HG03432 (cell line): ENCODE data around the gene CNIH2.
"Not testable (repeated sequence)": the region's sequence is repeated elsewhere in the genome, so short reads cannot be mapped to it uniquely, and the experiment has no call there.

Experiments
- ATAC-seq: cut with Tn5 transposase; IDR thresholded peaks from one replicate; pipeline ENCODE4 v1.9.1; 2021; ENCODE audit warnings: mild to moderate bottlenecking, moderate library complexity; ENCODE audit not compliant: unreplicated experiment

CNIH2 gene

GRCh38 chr11:66275984-66276612 is 1.9 kb upstream of the CNIH2 start:
- ATAC-seq = no peak

DNA sequence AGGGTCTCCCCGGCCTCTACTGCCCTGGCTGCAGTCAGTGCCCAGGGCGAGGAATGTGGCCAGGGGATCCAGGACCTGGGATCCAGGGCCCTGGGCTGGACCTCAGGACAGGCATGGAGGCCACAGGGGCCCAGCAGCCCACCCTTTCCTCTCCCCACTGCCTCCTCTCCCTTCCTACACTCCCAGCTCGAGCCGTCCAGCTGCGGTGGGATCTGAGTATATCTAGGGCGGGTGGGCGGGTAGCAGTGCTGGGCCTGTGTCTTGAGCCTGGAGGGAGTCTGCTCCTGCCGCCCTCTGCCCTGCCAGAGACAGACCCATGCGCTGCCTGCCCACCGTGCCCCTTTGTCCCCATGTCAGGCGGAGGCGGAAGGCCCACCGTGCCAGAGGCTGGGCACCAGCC is 1.4 kb upstream of the CNIH2 start:
- not testable (repeated sequence) for ATAC-seq

DNA sequence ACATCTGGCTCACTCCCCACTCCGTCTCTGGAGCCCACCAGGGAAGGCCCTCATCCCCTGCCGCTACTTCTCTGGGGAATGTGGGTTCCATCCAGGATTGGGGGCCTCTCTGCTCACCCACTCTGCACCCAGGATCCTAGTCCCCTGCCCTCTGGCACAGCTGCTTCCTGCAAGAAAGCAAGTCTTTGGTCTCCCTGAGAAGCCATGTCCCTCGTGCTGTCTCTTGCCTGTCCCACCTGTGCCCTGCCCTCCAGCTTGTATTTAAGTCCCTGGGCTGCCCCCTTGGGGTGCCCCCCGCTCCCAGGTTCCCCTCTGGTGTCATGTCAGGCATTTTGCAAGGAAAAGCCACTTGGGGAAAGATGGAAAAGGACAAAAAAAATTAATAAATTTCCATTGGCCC is 911 bp upstream of the CNIH2 start:
- ATAC-seq = not testable (repeated sequence)

GRCh38 chr11:66278363-66279091 is 552 bp downstream of the CNIH2 start:
- no peak for ATAC-seq

DNA sequence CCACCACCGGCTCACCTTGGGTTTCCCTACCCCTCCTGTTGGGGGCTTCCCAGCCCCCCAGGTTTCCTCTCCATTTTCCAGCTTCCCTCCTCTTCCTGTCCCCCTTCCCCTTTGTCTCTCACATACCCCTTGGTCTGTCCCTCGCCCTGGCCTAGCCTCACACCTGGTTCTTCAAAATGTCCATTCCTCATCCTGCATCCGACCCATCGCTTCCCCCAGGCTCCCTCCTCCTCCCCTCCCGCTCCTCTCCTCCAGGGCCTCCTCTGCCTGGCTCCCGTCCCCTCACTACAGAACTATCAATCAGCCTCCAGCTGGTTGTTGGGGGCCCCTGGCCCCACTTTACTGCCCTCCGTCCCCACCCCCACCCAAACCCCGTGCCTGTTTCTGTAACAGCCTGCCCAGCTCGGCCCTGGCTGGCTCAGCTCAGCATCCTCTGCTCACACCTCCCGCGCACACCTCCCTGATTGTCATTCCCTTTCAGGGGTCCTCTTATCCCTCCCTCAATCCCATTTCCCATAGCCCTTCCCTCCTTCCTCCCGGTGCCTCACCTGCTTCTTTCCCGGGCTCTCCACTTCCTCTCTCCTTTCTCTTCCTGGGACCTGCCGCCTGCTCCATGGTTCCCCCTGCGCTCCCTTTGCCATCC is 1.2 kb downstream of the CNIH2 start:
- no peak for ATAC-seq

- ATAC-seq = no peak
These were observed 2.5 kb downstream of the CNIH2 start for GRCh38 chr11:66280428-66280827.

DNA sequence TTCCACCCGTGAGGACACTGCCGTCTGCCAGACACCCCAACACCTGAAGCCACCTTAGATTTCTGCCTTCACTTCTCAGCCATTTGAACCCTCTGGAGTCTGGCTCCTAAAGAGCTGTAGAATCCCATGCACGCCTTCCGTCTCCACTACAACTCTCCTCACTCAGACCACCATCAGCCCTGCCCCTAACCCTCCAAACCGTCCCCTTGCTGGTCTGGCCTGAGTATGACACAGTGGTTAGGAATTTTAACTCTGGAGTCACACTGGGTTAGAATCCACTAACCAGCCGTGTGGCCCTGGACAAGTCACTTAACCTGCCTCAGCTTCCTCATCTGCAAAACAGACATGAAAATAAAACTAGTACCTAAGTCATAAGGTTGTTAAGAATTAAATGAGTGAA is 3.0 kb downstream of the CNIH2 start:
- ATAC-seq = no peak

DNA sequence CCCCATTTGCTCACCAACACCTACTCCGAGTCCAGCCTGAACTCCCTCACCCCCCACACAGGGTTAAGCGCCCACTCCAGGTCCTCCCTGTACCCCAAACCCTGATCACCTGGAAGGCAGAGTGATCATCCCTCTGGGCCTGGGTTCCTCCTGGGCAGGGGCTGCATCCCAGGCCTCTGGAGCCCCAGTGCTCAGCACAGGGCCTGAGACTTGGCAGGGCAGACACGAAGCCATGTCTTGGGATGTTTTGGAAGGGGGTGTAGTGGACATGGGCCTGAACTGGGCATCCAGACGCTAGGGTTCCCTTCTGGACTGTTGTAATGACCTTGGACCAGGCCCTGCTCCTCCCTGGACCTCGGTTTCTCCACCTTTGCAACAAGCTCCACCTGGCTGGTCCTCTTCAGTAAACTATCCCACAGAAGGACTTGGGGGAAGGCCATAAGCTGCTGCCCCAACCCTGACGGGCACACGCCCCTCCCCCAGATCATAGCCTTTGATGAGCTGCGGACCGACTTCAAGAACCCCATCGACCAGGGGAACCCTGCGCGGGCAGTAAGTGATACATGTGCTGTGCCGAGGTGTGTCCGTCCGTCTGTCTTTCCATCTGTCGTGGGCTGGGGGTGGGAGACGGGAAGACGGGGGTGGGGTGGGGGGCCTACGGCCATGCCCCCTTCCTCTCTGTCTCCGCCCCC is 3.9 kb downstream of the CNIH2 start:
- no peak for ATAC-seq

GRCh38 chr11:66282468-66283455 is 4.8 kb downstream of the CNIH2 start:
- peak; percentile 80 for ATAC-seq

DNA sequence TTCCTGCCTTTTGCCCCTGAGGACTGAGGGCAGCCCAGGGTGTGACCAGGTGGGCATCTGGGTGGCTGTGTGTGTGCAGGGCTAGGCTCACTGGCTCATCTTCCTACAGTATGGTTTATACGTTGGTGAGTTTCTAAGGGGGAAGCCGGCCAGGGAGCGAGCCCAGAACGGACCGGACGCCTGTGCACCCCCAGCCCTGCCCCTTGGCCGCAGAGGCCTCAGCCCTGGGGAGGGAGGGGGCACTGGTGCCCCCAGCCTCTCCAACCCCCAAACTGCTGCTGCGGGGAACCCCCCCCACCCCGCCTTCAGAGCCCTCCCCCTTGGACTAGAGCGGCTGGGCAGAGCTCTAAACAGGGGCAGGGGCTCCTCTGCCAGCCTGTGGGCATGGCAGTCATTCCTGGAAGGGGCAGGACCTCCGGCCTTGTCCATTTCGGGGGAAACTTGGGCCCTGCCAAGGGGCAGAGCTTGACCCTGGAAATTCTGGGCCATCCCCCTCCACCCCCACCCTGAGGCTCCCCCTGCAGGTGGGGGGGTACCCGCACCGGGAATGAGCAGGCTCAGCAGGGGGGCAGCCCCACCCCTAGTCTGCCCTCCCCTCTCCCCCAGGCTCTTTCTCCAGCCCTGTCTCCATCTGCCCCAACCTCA is 5.6 kb downstream of the CNIH2 start:
- ATAC-seq = no peak

- no peak for ATAC-seq
These were observed 6.6 kb downstream of the CNIH2 start for GRCh38 chr11:66284526-66285078.

DNA sequence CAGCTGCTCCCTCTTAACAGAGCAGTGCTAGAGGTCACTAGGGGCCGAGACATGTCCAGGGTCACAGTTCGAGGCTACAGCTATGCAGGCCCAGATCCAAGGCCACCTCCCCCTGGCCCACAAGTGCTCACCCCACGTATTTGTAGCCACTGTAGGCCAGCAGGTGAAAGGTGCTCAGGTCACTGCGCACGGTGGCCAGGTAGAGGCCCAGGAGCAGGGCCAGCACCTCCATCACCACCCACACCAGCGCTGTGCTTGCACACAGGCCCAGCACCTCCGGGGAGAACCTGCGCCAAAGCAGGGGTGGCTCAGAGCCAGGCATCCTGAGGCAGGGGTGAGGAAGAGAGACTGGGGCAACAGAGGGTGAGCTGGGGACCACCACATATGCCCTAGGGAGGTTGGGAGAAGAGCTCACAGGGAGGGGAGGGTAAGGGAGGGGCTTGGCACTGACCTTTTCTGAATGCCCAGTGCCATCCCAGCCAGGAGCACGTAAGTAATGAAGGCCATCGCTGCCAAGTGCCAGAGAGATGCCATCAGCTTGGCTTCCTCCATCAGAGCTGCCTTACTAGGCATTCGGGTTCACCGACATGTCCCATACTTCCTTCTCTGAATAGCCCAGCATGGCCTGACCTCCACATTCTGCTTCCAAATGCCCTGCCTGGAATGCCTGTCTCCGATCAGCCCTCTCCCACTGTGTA is 7.4 kb downstream of the CNIH2 start:
- no peak for ATAC-seq

DNA sequence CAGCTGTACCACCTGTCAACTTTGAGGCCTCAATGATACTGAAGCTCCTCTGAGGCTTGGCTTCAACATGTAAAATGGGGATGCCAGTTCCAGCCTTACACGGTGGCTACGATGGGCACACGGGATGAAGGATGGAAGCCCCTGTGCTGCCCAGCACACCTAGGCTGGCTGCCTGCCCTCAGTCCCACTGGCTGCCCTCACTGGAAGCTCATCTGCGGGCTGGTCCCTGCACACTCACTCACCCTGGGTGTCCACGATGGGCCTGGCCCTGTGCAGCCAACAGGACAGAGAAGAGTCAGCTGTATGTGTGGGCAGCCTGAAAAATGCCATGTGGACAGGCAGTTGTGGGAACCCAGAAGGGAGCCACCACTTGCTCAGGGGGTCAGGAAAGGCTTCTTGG is 8.7 kb downstream of the CNIH2 start:
- ATAC-seq = no peak

GRCh38 chr11:66287211-66287888 is 9.4 kb downstream of the CNIH2 start:
- no peak for ATAC-seq

- ATAC-seq = no peak
These were observed 10.1 kb downstream of the CNIH2 start for GRCh38 chr11:66287889-66288670.

DNA sequence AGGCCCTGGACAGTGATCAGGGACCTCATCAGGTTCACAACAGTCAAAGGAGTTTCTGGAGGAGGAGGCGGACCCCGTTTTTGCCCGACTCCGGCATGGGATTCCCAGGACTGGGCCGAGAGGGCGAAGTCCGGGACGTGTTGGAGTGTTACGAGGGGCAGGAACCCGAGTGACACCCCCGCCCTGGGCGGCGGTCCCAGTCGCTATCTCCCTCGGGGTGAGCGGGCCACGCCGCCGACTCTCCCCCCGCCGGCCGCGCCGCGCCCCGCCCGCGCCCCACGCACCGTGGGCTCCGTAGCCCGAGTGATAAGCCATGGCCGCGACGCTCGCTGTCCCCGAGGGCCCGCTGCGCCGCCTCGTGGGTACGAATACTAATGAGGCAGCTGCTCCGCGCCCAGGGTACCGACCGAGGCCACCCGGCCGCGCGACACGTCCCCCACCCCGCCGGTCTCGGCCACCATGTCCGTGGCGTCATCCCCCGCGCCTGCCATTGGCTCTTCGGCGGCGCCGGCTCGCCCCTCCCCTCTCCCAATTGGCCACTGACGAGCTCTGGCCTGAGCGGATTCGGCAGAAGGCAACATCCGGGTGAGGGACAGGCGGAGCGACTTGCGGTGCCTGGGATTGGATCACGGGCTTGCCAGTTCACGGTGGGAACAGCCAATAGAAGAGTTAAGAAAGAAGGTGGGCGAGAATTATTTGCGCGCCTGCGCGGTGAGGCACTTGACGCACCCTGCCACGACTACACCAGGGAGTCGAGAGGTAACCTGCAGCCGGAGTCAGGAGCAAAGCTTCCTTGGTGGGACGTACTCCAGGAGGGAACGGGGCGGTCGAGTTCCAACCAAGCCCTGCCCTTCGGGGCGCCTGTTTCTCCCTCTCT is 10.9 kb downstream of the CNIH2 start, which contains the start of gene YIF1A:
Gene YIF1A, minus strand, starts transcription at position 473 of the 877 bp plus-strand sequence. Its CDS starts 158 bp downstream, at position 315.
- peak; percentile 85 for ATAC-seq
